Measurements from ENCODE around the gene GMCL1.

Gene GMCL1

GRCh38 chr2:69846182-69847067 is 17.0 kb downstream of the GMCL1 start:
- no peak overlapping the region for H3K4me3 ChIP-seq (ENCODE audit: low read depth, low read length)
- in situ Hi-C loops (cut with HindIII; ENCODE audit: low sequenced_read_pairs) = no loop called here
- TF ChIP-seq CTCF (IDR thresholded peaks at IDR 0.05; ENCODE audit: low read depth, low read length) = no peak
- no peak for DNase-seq (ENCODE audit: low read depth, low spot score)

- H3K4me3 ChIP-seq (ENCODE audit: low read depth, low read length) = no peak overlapping the region
- in situ Hi-C loops (cut with HindIII; ENCODE audit: low sequenced_read_pairs) = no loop called here
- no peak for DNase-seq (ENCODE audit: low read depth, low spot score)
- no peak for TF ChIP-seq CTCF (IDR thresholded peaks at IDR 0.05; ENCODE audit: low read depth, low read length)
Measured at GRCh38 chr2:69847068-69847828, 17.8 kb downstream of the GMCL1 start.

- in situ Hi-C loops (cut with HindIII; ENCODE audit: low sequenced_read_pairs) = no loop called here
- TF ChIP-seq CTCF (IDR thresholded peaks at IDR 0.05; ENCODE audit: low read depth, low read length) = no peak
- no peak for DNase-seq (ENCODE audit: low read depth, low spot score)
Measured at GRCh38 chr2:69848186-69848790, 18.8 kb downstream of the GMCL1 start.

GRCh38 chr2:69858261-69858660 is 28.8 kb downstream of the GMCL1 start:
- TF ChIP-seq CTCF (IDR thresholded peaks at IDR 0.05; ENCODE audit: low read depth, low read length) = no peak
- DNase-seq (ENCODE audit: low read depth, low spot score) = no peak
- in situ Hi-C loops (cut with HindIII; ENCODE audit: low sequenced_read_pairs) = no loop called here
- no peak overlapping the region for H3K4me3 ChIP-seq (ENCODE audit: low read depth, low read length)

More at GRCh38 chr2:69848186-69848790, 18.8 kb downstream of the GMCL1 start:
- H3K4me3 ChIP-seq (ENCODE audit: low read depth, low read length) = no peak overlapping the region

- no peak for DNase-seq (ENCODE audit: low read depth, low spot score)
- TF ChIP-seq CTCF (IDR thresholded peaks at IDR 0.05; ENCODE audit: low read depth, low read length) = no peak
- no peak overlapping the region for H3K4me3 ChIP-seq (ENCODE audit: low read depth, low read length)
- in situ Hi-C loops (cut with HindIII; ENCODE audit: low sequenced_read_pairs) = no loop called here
Measured at GRCh38 chr2:69863298-69863697, 33.8 kb downstream of the GMCL1 start.

GRCh38 chr2:69888451-69888850 is 59.0 kb downstream of the GMCL1 start:
- in situ Hi-C loops (cut with HindIII; ENCODE audit: low sequenced_read_pairs) = no loop called here
- TF ChIP-seq CTCF (IDR thresholded peaks at IDR 0.05; ENCODE audit: low read depth, low read length) = no peak
- DNase-seq (ENCODE audit: low read depth, low spot score) = no peak

More at GRCh38 chr2:69888451-69888850, 59.0 kb downstream of the GMCL1 start:
- H3K4me3 ChIP-seq (ENCODE audit: low read depth, low read length) = no peak overlapping the region
